Subcutaneous abdominal adipose tissue (tissue), 5 donors: ENCODE measurements around the gene DENND5A.
A peak's percentile ranks its signal among the peaks of the same experiment; 100 is the strongest.
"Not testable (repeated sequence)": the region's sequence is repeated elsewhere in the genome, so short reads cannot be mapped to it uniquely, and the experiment has no call there.

Experiments used
- H3K27ac ChIP-seq: one replicate; pipeline ENCODE4 v1.7.0; 2013; ENCODE audit warnings: low read depth, mild to moderate bottlenecking, inconsistent platforms, low read length, moderate library complexity
- H3K27me3 ChIP-seq, 5 donors: one replicate each; pipeline ENCODE4 v1.7.0; 2013; ENCODE audit warnings: low read length in 5 of 5, inconsistent platforms in 1 of 5; ENCODE audit not compliant: control insufficient read depth in 5 of 5, insufficient read depth in 4 of 5
- H3K36me3 ChIP-seq, 5 donors: one replicate each; pipeline ENCODE4 v1.7.0; 2013; ENCODE audit warnings: low read length in 5 of 5; ENCODE audit not compliant: control insufficient read depth in 5 of 5, insufficient read depth in 5 of 5
- H3K4me1 ChIP-seq, 5 donors: one replicate each; pipeline ENCODE4 v1.7.0; 2013; ENCODE audit warnings: low read length in 5 of 5, mild to moderate bottlenecking in 3 of 5, moderate library complexity in 1 of 5; ENCODE audit not compliant: control insufficient read depth in 5 of 5, insufficient read depth in 5 of 5
- H3K4me3 ChIP-seq, 5 donors: one replicate each; pipeline ENCODE4 v1.7.0; 2013; ENCODE audit warnings: low read length in 5 of 5, low read depth in 1 of 5
- H3K9ac ChIP-seq, 5 donors: one replicate each; pipeline ENCODE4 v1.7.0; 2013; ENCODE audit warnings: low read length in 5 of 5, mild to moderate bottlenecking in 4 of 5, moderate library complexity in 3 of 5
- H3K9me3 ChIP-seq, 5 donors: one replicate each; pipeline ENCODE4 v1.7.0; 2013; ENCODE audit warnings: low read length in 5 of 5; ENCODE audit not compliant: control insufficient read depth in 5 of 5
- donor health status: healthy.
- donor health status: healthy.
- donor health status: healthy.
- donor health status: healthy.
- donor health status: healthy.

The DENND5A gene

DNA sequence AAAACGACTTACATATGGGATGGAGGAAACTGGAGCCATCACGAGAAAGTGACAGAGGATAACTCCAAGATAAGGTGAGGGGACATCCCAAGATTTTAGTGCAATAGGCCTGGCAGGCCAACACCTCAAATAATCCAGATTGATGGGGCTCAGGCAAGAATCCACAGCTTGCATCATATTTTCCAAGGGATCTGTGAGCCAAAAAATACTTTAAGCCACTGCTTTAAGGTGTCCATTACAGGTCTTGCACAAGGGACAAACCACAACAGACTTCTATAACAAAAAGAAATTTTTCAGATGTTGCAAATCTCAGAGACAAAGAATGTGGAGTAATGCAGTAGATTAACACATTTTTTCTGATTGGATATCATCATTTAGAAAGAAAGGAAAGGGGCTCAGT is 45.6 kb downstream of the DENND5A start:
- peaks cover 3 to 11% (median 7%) of the 10 kb centered on the region in 5 donors for H3K4me1 ChIP-seq
- no peak overlapping the region for H3K4me3 ChIP-seq
- peak overlapping the region in 1 of 5 donors; percentile 45 for H3K9ac ChIP-seq
- peak overlapping the region; percentile 21 for H3K27ac ChIP-seq
- no peaks in the 10 kb centered on the region for H3K36me3 ChIP-seq
- no peaks in the 10 kb centered on the region for H3K9me3 ChIP-seq
- no peaks in the 10 kb centered on the region for H3K27me3 ChIP-seq

DNA sequence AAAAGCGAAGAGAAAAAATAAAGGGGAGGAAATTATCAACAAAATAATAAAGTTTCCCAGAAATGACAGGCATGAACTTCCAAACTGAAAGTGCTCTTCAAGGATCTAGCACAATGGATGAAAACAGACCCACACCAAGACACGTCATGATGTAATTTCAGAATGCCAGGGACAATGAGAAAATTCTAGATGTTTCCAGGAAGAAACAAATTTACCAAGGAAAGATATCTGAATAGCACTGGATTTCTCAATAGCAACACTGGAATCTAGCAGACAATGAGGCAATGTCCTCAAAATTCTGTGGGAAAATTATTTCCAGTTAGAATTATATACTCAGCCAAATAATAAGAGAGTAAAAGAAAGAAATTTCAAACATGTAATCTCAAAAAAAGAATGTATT is 46.0 kb downstream of the DENND5A start:
- H3K9ac ChIP-seq, result peak overlapping the region in 1 of 5 donors; percentile 48
- H3K4me3 ChIP-seq, result no peak overlapping the region
- H3K9me3 ChIP-seq, result no peaks in the 10 kb centered on the region
- peaks cover 3 to 11% (median 7%) of the 10 kb centered on the region in 5 donors for H3K4me1 ChIP-seq
- H3K36me3 ChIP-seq, result no peaks in the 10 kb centered on the region
- no peaks in the 10 kb centered on the region for H3K27me3 ChIP-seq
- H3K27ac ChIP-seq, result peak overlapping the region; percentile 21

DNA sequence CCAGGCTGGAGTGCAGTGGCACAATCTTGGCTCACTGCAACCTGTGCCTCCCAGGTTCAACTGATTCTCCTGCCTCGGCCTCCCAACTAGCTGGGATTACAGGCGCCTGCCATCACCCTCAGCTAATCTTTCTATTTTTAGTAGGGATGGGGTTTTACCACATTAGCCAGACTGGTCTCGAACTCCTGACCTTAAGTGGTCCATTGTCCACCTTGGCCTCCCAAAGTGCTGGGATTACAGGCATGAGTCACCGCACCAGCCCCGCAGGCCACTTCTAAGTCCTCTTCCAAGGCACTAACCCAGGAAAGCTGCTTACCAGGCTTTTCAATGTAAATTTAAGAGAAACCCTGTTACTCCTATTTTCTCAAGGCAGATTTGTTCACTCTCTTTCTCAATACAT is 50.4 kb downstream of the DENND5A start:
- Histone ChIP-seq H3K4me1 (peaks cover 3 to 10% (median 5%) of the 10 kb centered on the region in 5 donors), H3K9me3 (no peaks in the 10 kb centered on the region), H3K9ac (no peak overlapping the region), H3K27ac (no peak overlapping the region), H3K36me3 (no peaks in the 10 kb centered on the region), H3K27me3 (no peaks in the 10 kb centered on the region), H3K4me3 (no peak overlapping the region)

DNA sequence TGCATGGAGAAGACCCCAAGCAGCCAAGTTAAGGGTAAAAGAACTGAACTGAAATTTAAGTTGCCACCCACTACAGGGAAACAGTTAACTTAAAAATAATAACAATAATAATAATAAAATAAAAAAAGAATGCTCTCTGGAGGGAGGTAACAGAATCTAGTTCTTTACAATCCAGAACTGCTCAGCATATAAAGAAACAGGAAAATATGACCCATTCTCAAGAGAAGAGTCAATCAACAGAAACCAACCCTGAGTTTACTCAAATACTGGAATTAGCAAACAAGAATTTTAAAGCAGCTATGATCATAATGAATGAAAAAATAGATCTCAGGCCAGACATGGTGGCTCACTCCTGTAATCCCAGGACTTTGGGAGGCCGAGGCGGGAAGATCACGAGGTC is 53.8 kb downstream of the DENND5A start:
- H3K9ac ChIP-seq, result no peak overlapping the region
- H3K36me3 ChIP-seq, result no peaks in the 10 kb centered on the region
- no peaks in the 10 kb centered on the region for H3K27me3 ChIP-seq
- no peak overlapping the region for H3K27ac ChIP-seq
- peaks cover 0 to 23% (median 11%) of the 10 kb centered on the region in 5 donors for H3K4me1 ChIP-seq
- H3K4me3 ChIP-seq, result no peak overlapping the region
- no peaks in the 10 kb centered on the region for H3K9me3 ChIP-seq

DNA sequence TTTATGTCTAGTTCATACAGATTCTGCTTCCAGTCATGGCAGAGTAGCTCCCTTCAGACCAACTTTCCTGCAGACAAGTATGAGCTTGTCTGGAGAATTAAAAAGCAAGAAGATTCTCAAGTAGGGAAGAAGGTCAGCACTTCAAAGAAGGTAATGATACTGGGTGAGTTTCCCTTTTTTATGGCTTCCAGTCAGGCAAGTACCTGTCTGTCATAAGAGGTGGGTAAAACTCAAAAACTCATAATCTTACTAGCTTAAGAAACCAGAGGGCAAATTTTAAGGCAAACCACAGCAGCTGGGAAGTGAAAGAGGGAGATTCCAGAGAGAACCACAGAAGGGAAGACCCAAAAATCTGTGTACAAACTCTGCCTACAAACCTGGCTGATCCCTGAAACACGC is 54.2 kb downstream of the DENND5A start:
- Histone ChIP-seq H3K4me1 (peaks cover 0 to 23% (median 10%) of the 10 kb centered on the region in 5 donors), H3K9me3 (no peaks in the 10 kb centered on the region), H3K27me3 (no peaks in the 10 kb centered on the region), H3K4me3 (no peak overlapping the region), H3K9ac (no peak overlapping the region), H3K27ac (no peak overlapping the region), H3K36me3 (peaks cover 0 to 1% (median 0%) of the 10 kb centered on the region in 5 donors)

DNA sequence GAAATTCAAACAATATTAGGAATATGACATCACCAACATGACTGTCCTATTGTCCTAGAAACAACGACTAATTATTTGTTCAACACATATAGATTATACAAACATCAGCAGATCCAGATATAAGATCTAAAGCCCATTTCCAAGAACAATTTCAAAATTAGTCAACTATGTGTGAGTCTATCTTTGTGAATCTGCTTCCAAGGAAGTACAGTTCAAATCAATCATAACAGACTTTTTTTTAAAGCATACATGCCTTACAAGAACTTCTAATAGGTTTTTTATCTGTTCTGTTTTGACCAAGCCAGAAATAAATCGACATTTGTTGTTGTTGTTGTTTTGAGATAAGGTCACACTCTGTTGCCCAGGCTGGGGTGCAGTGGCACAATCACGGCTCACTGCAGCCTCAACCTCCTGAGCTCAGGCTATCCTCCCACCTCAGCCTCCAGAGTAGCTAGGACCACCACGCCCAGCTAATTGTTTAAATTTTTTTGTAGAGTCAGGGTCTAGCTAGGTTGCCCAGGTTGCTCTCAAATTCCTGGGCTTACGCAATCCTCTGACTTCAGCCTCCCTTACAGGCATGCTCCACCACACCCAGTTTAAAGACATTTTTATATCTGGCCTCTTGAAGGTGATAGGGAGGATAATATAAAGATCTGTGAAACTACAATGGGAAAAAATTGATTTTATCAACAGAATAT is 54.8 kb downstream of the DENND5A start:
- no peak overlapping the region for H3K27ac ChIP-seq
- H3K27me3 ChIP-seq, result no peaks in the 10 kb centered on the region
- H3K4me3 ChIP-seq, result no peak overlapping the region
- H3K9ac ChIP-seq, result no peak overlapping the region
- H3K4me1 ChIP-seq, result peaks cover 0 to 23% (median 10%) of the 10 kb centered on the region in 5 donors
- H3K9me3 ChIP-seq, result no peaks in the 10 kb centered on the region
- H3K36me3 ChIP-seq, result peaks cover 0 to 7% (median 0%) of the 10 kb centered on the region in 5 donors

DNA sequence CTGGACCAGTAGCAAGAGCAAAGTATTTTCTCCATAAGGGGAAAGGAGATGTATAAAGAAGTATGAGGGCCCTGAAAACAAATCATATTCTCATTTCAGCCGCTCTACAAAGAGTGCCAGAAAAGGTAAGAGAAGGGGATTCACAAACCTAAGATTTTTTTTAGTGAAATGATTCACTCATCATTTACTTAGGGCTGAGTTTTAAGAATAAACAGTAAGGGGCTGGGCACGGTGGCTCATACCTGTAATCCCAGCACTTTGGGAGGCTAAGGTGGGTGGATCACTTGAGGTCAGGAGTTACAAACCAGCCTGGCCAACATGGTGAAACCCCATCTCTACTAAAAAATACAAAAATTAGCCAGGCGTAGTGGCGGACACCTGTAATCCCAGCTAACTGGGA is 55.5 kb downstream of the DENND5A start:
- H3K9me3 ChIP-seq, H3K27ac ChIP-seq, H3K4me3 ChIP-seq, H3K9ac ChIP-seq, H3K27me3 ChIP-seq: not testable (repeated sequence)
- Histone ChIP-seq H3K4me1 (peaks cover 0 to 23% (median 9%) of the 10 kb centered on the region in 5 donors), H3K36me3 (peaks cover 0 to 10% (median 0%) of the 10 kb centered on the region in 5 donors)

DNA sequence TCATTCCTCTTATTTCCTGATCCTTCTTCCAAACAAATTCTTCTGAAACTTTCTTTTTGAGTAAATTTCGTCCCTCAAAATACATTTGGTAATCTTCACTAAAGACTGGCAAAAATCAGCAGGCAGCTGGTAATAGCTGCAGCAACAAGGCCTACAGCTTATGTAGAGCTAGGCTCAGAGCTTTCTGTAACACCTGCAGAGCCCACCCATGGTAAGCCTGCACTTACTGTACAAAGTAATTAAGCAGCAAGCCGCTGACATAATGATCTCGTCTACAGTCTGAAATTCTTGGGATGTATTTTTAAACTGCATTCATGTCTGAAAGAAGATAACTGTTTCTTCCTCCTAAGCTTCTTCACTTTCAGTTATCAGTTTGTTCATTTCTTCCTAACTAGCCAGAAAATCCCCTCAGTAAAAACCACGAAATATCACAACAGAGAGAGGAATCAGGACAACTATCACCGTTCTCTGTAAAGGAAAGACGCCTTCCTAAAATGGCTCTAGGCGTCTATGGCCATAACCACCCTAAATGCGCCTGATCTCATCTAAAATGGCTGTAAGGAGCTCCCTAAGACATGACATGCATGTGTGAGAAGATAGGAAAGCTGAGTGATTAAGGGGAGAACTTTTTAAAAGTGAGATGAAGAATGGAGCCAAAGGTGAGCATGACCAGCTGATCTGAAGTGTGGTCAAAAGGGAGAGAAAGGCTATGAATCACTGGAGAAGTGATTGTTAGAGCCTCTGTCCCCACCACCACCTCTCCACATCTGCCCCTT is 56.2 kb downstream of the DENND5A start:
- H3K9me3 ChIP-seq, result no peaks in the 10 kb centered on the region
- H3K27me3 ChIP-seq, result no peaks in the 10 kb centered on the region
- no peak overlapping the region for H3K9ac ChIP-seq

DNA sequence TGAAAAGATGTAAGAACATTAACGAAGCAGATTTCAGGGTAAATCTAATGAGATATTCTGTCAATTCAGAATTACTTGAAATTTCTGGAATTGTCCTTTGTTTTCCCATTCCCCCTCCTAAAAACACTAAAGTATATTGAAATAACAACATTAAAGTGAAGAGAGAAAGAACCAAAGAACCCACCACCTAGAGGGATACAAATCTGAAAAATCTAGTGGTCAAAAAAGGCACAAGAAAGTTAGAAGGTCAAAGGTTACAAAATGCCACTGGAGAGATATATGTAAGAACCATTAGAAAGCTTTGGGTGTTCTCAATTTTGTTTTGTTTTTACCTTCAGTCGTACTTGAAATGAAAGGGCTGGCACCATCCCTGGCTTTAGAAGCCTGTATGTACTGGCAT is 57.9 kb downstream of the DENND5A start:
- H3K27ac ChIP-seq, result no peak overlapping the region

More for the DNA sequence above, 56.2 kb downstream of the DENND5A start:
- no peak overlapping the region for H3K27ac ChIP-seq
- H3K4me3 ChIP-seq, result no peak overlapping the region
- H3K4me1 ChIP-seq, result peaks cover 0 to 23% (median 9%) of the 10 kb centered on the region in 5 donors
- H3K36me3 ChIP-seq, result peaks cover 0 to 17% (median 3%) of the 10 kb centered on the region in 5 donors

DNA sequence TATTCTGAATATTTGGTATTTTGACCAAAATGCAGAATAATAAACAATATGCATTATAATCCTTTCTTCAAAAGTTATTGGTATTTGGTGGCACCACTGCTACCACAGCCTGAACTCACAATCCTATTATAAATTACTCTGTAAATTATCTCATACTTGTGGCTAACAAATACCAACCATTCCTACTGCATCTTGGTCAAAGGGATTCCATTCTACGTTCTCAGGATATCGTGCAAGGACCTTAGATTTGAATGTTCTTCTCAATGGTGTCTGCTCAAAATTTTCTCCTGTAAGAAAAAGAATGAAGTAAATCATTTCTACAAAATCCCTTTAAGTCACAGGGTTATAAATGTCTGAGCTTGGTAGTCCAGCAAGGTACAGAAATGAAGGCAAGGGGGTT is 58.7 kb downstream of the DENND5A start:
- Histone ChIP-seq H3K27ac (no peak overlapping the region), H3K4me1 (peaks cover 0 to 19% (median 9%) of the 10 kb centered on the region in 5 donors), H3K36me3 (peaks cover 12 to 28% (median 14%) of the 10 kb centered on the region in 5 donors), H3K9ac (no peak overlapping the region), H3K4me3 (no peak overlapping the region), H3K27me3 (no peaks in the 10 kb centered on the region), H3K9me3 (no peaks in the 10 kb centered on the region)

More for the DNA sequence above, 57.9 kb downstream of the DENND5A start:
- Histone ChIP-seq H3K9me3 (no peaks in the 10 kb centered on the region), H3K4me3 (no peak overlapping the region), H3K9ac (no peak overlapping the region), H3K4me1 (peaks cover 0 to 19% (median 9%) of the 10 kb centered on the region in 5 donors), H3K36me3 (peaks cover 10 to 28% (median 12%) of the 10 kb centered on the region in 5 donors), H3K27me3 (no peaks in the 10 kb centered on the region)
